ENCODE data around the gene DCANP1. TPM values are rescaled to one million over a fixed set of nuclear protein-coding genes. Genes with fewer than 3 reads are reported as not detected.
A peak's percentile ranks its signal among the peaks of the same experiment; 100 is the strongest.

The DCANP1 gene
- polyA plus RNA-seq, 3 donors = 0.09 to 0.14 TPM; not detected in 1

GRCh38 chr5:135433681-135434426, 13.3 kb downstream of the DCANP1 start:
- DNase-seq (ENCODE audit: extremely low read depth in 1 of 11, low read depth in 9 of 11, low spot score in 4 of 11) = no peak

GRCh38 chr5:135432113-135432512, 15.0 kb downstream of the DCANP1 start:
- DNase-seq (ENCODE audit: extremely low read depth in 1 of 11, low read depth in 9 of 11, low spot score in 4 of 11) = no peak

GRCh38 chr5:135430135-135430437, 17.1 kb downstream of the DCANP1 start:
- DNase-seq (ENCODE audit: extremely low read depth in 1 of 11, low read depth in 9 of 11, low spot score in 4 of 11) = no peak

GRCh38 chr5:135429301-135430134, 17.6 kb downstream of the DCANP1 start:
- no peak for DNase-seq (ENCODE audit: extremely low read depth in 1 of 11, low read depth in 9 of 11, low spot score in 4 of 11)

- DNase-seq (ENCODE audit: extremely low read depth in 1 of 11, low read depth in 9 of 11, low spot score in 4 of 11) = no peak
Measured at GRCh38 chr5:135428586-135428985, 18.6 kb downstream of the DCANP1 start.

- no peak for DNase-seq (ENCODE audit: extremely low read depth in 1 of 11, low read depth in 9 of 11, low spot score in 4 of 11)
Measured at GRCh38 chr5:135426102-135427082, 20.8 kb downstream of the DCANP1 start.

GRCh38 chr5:135425641-135426040, 21.5 kb downstream of the DCANP1 start:
- DNase-seq (ENCODE audit: extremely low read depth in 1 of 11, low read depth in 9 of 11, low spot score in 4 of 11) = no peak

- no peak for DNase-seq (ENCODE audit: extremely low read depth in 1 of 11, low read depth in 9 of 11, low spot score in 4 of 11)
Measured at GRCh38 chr5:135423846-135424168, 23.3 kb downstream of the DCANP1 start.

- DNase-seq (ENCODE audit: extremely low read depth in 1 of 11, low read depth in 9 of 11, low spot score in 4 of 11) = no peak
Measured at GRCh38 chr5:135423146-135423845, 23.9 kb downstream of the DCANP1 start.

- no peak for DNase-seq (ENCODE audit: extremely low read depth in 1 of 11, low read depth in 9 of 11, low spot score in 4 of 11)
Measured at GRCh38 chr5:135422419-135422818, 24.7 kb downstream of the DCANP1 start.

GRCh38 chr5:135417083-135417482, 30.1 kb downstream of the DCANP1 start:
- no peak for DNase-seq (ENCODE audit: extremely low read depth in 1 of 11, low read depth in 9 of 11, low spot score in 4 of 11)

GRCh38 chr5:135405082-135405481, 42.1 kb downstream of the DCANP1 start:
- no peak for DNase-seq (ENCODE audit: extremely low read depth in 1 of 11, low read depth in 9 of 11, low spot score in 4 of 11)

- no peak for DNase-seq (ENCODE audit: extremely low read depth in 1 of 11, low read depth in 9 of 11, low spot score in 4 of 11)
Measured at GRCh38 chr5:135402031-135402430, 45.1 kb downstream of the DCANP1 start.

- DNase-seq (ENCODE audit: extremely low read depth in 1 of 11, low read depth in 9 of 11, low spot score in 4 of 11) = no peak
Measured at GRCh38 chr5:135400866-135401265, 46.3 kb downstream of the DCANP1 start.

GRCh38 chr5:135399794-135400542, 47.2 kb downstream of the DCANP1 start:
- peak in 1 of 11 donors; percentile 25 for DNase-seq (ENCODE audit: extremely low read depth in 1 of 11, low read depth in 9 of 11, low spot score in 4 of 11)

GRCh38 chr5:135398855-135399793, 48.0 kb downstream of the DCANP1 start, which contains the start of gene MACROH2A1:
TSS of gene MACROH2A1 (minus strand) at chr5:135399231. CDS start at chr5:135389093, 10,138 bp downstream.
- DNase-seq (ENCODE audit: extremely low read depth in 1 of 11, low read depth in 9 of 11, low spot score in 4 of 11) = peak; percentile 61 to 87 (median 84)

Measured in renal cortex interstitium (tissue), 11 donors.